Fibroblast of lung (primary cell): ENCODE results near the gene PDE11A.

Source experiments
- EZH2 ChIP-seq: IDR thresholded peaks from 2 replicates; pipeline ENCODE4 v1.5.1; 2012; ENCODE audit warnings: low read length, control low read depth, mild to moderate bottlenecking; ENCODE audit errors: missing control alignments
- TF ChIP-seq, protein P1 (sequence below), 2 donors: IDR thresholded peaks in 1 of 2; conservative IDR thresholded peaks in 1 of 2; 1 replicate in 1 of 2; 2 replicates in 1 of 2; pipeline ENCODE4 v1.5.1; 2011 to 2012; ENCODE audit warnings: low read length in 2 of 2, control low read depth in 1 of 2, inconsistent platforms in 1 of 2, low read depth in 1 of 2, mild to moderate bottlenecking in 1 of 2

- TF ChIP-seq, protein P1, sequence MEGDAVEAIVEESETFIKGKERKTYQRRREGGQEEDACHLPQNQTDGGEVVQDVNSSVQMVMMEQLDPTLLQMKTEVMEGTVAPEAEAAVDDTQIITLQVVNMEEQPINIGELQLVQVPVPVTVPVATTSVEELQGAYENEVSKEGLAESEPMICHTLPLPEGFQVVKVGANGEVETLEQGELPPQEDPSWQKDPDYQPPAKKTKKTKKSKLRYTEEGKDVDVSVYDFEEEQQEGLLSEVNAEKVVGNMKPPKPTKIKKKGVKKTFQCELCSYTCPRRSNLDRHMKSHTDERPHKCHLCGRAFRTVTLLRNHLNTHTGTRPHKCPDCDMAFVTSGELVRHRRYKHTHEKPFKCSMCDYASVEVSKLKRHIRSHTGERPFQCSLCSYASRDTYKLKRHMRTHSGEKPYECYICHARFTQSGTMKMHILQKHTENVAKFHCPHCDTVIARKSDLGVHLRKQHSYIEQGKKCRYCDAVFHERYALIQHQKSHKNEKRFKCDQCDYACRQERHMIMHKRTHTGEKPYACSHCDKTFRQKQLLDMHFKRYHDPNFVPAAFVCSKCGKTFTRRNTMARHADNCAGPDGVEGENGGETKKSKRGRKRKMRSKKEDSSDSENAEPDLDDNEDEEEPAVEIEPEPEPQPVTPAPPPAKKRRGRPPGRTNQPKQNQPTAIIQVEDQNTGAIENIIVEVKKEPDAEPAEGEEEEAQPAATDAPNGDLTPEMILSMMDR (conservative IDR thresholded peaks at IDR 0.05 in 1 of 2, IDR thresholded peaks at IDR 0.05 in 1 of 2; ENCODE audit: low read depth in 1 of 2, low read length in 2 of 2): no peak
- TF ChIP-seq EZH2: no peak
These were observed 239.8 kb downstream of the PDE11A start for GRCh38 chr2:177832611-177833433.
